Brain microvascular endothelial cell (primary cell): ENCODE measurements around the gene ISG20L2.
A peak's percentile ranks its signal among the peaks of the same experiment; 100 is the strongest.

Experiments used
- DNase-seq: peaks from one replicate; pipeline ENCODE4 v3.0.0-alpha.2; 2020
- H3K27ac ChIP-seq: fragments of 250-450 bp; sonication (Bioruptor Pico); 2 replicates; pipeline ENCODE4 v1.5.1; 2020; ENCODE audit warnings: mild to moderate bottlenecking, moderate library complexity
- H3K27me3 ChIP-seq: fragments of 250-450 bp; sonication (Bioruptor Pico); replicated peaks from 2 replicates; pipeline ENCODE4 v1.5.1; 2020; ENCODE audit warnings: mild to moderate bottlenecking
- H3K36me3 ChIP-seq: fragments of 250-450 bp; sonication (Bioruptor Pico); replicated peaks from 2 replicates; pipeline ENCODE4 v1.5.1; 2020; ENCODE audit warnings: mild to moderate bottlenecking
- H3K4me3 ChIP-seq: 2 replicates; pipeline ENCODE4 v1.5.1; 2011; ENCODE audit warnings: low read depth, mild to moderate bottlenecking, control low read depth, low read length, moderate library complexity
- CTCF ChIP-seq: IDR thresholded peaks from 2 replicates; pipeline ENCODE4 v1.5.1; 2011; ENCODE audit warnings: low read depth, mild to moderate bottlenecking, moderate library complexity, low read length, control low read depth, inconsistent platforms; ENCODE audit errors: missing control alignments
- in situ Hi-C: cut with HindIII; loops from 2 replicates; pipeline ENCODE4 v1.10.0; 2017; ENCODE audit warnings: low sequenced_read_pairs, low pct_ligation_motif_present

ISG20L2 gene

DNA sequence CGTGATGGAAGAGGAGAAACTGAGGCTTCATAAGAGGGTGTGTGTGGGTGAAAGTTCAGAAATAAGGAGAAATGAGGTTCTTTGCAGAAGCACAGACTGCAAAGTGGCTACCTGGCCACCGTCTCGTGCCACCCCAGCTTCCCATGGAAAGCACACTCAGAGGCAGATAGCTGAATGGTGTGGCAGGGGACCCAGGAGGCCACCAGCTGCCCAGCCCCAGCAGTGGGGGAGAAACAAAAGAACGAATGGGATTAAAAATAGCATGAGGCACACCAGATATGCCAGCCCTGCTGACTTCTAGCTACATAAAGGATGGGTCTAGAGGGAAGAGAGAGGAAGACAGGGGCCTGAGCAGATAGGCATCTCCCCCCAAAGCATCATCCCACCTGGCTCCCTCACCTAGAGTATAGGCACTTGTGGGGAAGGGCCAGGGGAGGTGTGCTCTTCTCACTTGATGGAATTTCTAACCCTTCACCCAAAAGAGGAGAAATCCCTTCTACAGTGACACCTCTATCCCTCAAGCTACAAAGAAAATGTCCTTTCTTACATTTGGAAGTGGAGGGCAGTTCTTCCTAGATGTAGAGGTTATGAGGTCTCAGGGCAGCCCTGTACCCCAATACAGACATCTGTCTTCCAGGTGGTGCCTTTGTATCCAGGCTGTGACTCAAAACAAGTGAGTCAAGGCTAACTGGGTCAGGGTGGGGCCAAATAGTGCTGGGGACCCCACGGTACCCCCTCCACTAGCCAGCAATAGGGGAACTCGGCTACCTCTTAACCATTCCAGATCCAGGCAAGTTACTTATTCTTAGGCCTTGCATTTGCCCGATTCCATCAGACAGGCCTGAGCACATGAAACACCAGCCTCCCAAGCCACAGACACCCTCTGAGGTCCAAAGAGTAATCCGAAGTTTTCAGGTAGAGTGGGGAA is 19.4 kb upstream of the ISG20L2 start:
- H3K4me3 ChIP-seq = peak overlapping the region; percentile 96
- peaks cover 4% of the 10 kb centered on the region for H3K36me3 ChIP-seq
- H3K27me3 ChIP-seq = no peaks in the 10 kb centered on the region
- H3K27ac ChIP-seq = peak overlapping the region; percentile 99
- no peak for DNase-seq
- TF ChIP-seq CTCF = no peak
- in situ Hi-C loops = no loop called here

DNA sequence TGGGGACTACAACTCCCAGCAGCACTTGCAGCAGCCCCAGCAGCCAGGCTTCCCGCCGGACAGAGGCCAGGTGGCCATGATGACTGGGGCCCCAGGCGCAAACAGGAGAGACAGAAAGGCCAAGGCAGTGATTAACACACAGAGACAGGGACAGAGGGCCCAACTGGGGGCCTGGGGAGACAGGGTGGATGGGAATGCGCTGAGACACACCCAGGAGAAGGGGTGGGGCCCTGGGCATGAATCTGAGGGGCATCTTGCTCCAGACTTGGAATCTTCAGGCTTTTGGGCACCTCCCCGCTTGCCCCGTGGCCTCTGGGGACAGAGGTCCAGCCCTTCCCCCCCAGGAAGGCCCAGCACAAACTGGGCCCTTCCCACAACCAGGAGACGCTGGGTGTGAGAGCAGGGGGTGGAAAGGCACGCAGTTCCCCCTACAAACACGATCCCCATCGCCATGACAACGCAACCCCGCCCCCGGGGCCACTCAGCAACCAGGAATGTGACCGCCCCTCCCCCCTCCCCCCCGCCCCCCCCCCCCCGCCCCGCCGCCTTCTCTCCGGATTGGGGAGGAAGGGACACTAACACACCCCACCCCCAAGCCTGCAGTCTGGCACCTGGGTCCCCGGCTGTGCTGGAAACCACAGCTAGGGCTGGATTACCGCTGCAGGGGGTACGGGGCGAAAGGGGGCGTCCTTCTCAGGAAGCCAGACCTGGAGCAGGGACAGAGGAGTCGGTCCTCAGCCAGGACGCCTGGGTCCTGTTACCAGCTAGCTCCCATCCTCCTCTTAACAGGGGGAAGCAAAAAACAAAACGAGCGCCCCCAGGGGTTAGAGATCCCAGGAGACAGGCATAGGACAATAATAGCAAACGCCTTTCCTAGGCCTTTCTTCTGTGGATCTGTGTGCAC is 18.4 kb upstream of the ISG20L2 start:
- DNase-seq = peak; percentile 95
- Histone ChIP-seq H3K36me3 (peaks cover 10% of the 10 kb centered on the region), H3K4me3 (peak overlapping the region; percentile 54), H3K27ac (peak overlapping the region; percentile 99), H3K27me3 (no peaks in the 10 kb centered on the region)
- peak; percentile 48 for TF ChIP-seq CTCF
- in situ Hi-C loops = no loop called here

DNA sequence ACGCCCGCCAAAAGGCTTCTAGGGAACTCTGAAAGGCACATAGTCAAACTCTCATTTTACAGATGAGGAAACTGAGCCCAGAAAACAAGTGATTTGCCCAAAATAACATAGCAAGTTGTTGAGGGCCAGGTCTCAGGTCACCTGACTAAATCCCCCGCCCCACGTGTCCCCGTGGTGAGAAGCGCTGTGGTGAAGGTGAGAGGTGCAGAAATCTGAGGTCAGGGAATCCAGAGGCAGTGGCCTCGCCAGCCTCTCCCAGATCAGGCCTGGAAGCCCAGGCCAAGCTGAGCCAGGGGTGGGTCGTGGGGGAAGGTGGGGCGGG is 17.8 kb upstream of the ISG20L2 start:
- Histone ChIP-seq H3K27ac (peak overlapping the region; percentile 99), H3K27me3 (no peaks in the 10 kb centered on the region), H3K4me3 (peak overlapping the region; percentile 24), H3K36me3 (peaks cover 16% of the 10 kb centered on the region)
- TF ChIP-seq CTCF = no peak
- DNase-seq = no peak
- in situ Hi-C loops = no loop called here

- in situ Hi-C loops = no loop called here
Measured at GRCh38 chr1:156745881-156746280, 17.3 kb upstream of the ISG20L2 start.

More at GRCh38 chr1:156745881-156746280, 17.3 kb upstream of the ISG20L2 start:
- Histone ChIP-seq H3K36me3 (peaks cover 17% of the 10 kb centered on the region), H3K27ac (peak overlapping the region; percentile 99), H3K4me3 (no peak overlapping the region), H3K27me3 (no peaks in the 10 kb centered on the region)
- no peak for TF ChIP-seq CTCF
- no peak for DNase-seq
